Stimulated activated CD8-positive, alpha-beta memory T cell treated with anti-CD3 and anti-CD28 coated beads, Interleukin-7, amount 100 ng/mL, for 4 hours (primary cell): Measurements from ENCODE around the gene MST1R.

ENCODE experiments used
- DNase-seq, 2 donors: peaks; one replicate each; pipeline ENCODE4 v3.0.0-alpha.2; 2020; ENCODE audit warnings: low read depth in 2 of 2

MST1R gene

GRCh38 chr3:49877716-49878115, 26.0 kb downstream of the MST1R start:
- DNase-seq, result no peak

- no peak for DNase-seq
These were observed 27.1 kb downstream of the MST1R start for GRCh38 chr3:49876567-49876966.

GRCh38 chr3:49873623-49874022, 30.1 kb downstream of the MST1R start:
- DNase-seq, result no peak

GRCh38 chr3:49872801-49873281, 30.8 kb downstream of the MST1R start:
- DNase-seq, result no peak

GRCh38 chr3:49871531-49872153, 32.0 kb downstream of the MST1R start:
- no peak for DNase-seq

- DNase-seq, result no peak
These were observed 34.0 kb downstream of the MST1R start, which contains the start of gene CAMKV for GRCh38 chr3:49869525-49870126. Gene CAMKV, minus strand, starts transcription at chr3:49869906. Its CDS starts 7,518 bp downstream, at chr3:49862388.

GRCh38 chr3:49868862-49869466, 34.7 kb downstream of the MST1R start:
- DNase-seq, result no peak

- DNase-seq, result no peak
These were observed 35.8 kb downstream of the MST1R start for GRCh38 chr3:49867871-49868321.

GRCh38 chr3:49867400-49867799, 36.3 kb downstream of the MST1R start:
- no peak for DNase-seq

- no peak for DNase-seq
These were observed 38.4 kb downstream of the MST1R start for GRCh38 chr3:49865198-49865784.

- no peak for DNase-seq
These were observed 39.2 kb downstream of the MST1R start for GRCh38 chr3:49864505-49864904.

- no peak for DNase-seq
These were observed 43.9 kb downstream of the MST1R start for GRCh38 chr3:49859576-49860305.

- DNase-seq, result peak; percentile 85 to 88
These were observed 47.3 kb downstream of the MST1R start, which contains the start of gene TRAIP for GRCh38 chr3:49856181-49857005. Gene TRAIP, minus strand, starts transcription at chr3:49856564. Its CDS starts 111 bp downstream, at chr3:49856453.

- DNase-seq, result no peak
These were observed 48.0 kb downstream of the MST1R start for GRCh38 chr3:49855662-49856061.

GRCh38 chr3:49845694-49846093, 58.0 kb downstream of the MST1R start:
- DNase-seq, result no peak

- no peak for DNase-seq
These were observed 59.0 kb downstream of the MST1R start for GRCh38 chr3:49844464-49845183.

- no peak for DNase-seq
These were observed 60.7 kb downstream of the MST1R start for GRCh38 chr3:49842843-49843517.

GRCh38 chr3:49841806-49842205, 61.9 kb downstream of the MST1R start:
- no peak for DNase-seq

GRCh38 chr3:49841126-49841696, 62.5 kb downstream of the MST1R start:
- DNase-seq, result no peak
